ENCODE results near the gene TMEM107. TPM values are rescaled to one million over a fixed set of nuclear protein-coding genes. Genes with fewer than 3 reads are reported as not detected.

TMEM107 gene
- total and polyA plus RNA-seq, 4 experiments from 2014 or later: 25.0 to 43.7 (median 33.9) TPM

DNA sequence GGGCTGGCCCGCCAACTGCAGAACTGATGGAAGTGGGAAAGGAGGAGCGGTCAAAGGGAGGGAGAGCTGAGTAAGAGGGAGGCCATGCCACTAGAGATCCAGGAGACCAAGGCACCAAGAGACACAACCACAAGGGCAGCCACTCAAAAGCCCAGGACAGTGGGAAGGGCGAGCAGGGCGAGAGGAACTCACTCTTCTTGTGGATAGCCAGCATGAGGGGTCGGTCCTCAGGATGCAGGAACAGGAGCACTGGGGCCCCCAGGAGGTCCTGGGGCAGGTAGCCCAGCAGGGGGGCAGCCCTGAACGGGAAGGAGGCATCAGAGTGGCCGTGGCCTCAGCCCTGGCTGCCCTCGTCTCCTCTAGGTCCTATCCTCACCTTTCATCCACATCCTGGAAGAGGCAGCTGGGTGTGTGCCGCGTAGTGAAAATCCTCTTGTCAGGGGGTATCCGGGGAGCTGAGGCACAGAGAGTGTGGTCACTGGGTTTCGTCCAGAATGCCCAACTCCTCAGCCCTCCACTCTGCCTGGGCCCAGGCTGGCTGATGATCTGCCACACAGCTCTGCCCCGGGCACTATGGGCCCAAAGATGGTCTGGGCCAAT is 28.3 kb downstream of the TMEM107 start:
- ChIA-PET CTCF (ENCODE audit: partially characterized antibody) (interaction anchor here (1.1 to 2.8 kb wide), 2 partner anchors 9 to 29 kb away, joined by 3 to 8 read pairs; no protein-coding TSS in a partner anchor), POLR2A (ENCODE audit: partially characterized antibody) (interaction anchor here (1.4 to 23.4 kb wide), 6 partner anchors 7 to 73 kb away, joined by 4 to 1074 read pairs (median 8); partner anchors contain the start of genes BORCS6 and TMEM107)
- Histone ChIP-seq H3K36me3 (ENCODE audit: insufficient read depth, low read length) (peaks cover 70% of the 10 kb centered on the region), H3K9me3 (ENCODE audit: control insufficient read depth in 1 of 2, low read length in 2 of 2) (no peaks in the 10 kb centered on the region), H3K4me3 (ENCODE audit: low read length in 2 of 2) (no peak overlapping the region), H3K27ac (ENCODE audit: low read depth, low read length) (no peak overlapping the region), H3K4me1 (ENCODE audit: insufficient read depth, low read length) (peaks cover 23% of the 10 kb centered on the region), H3K27me3 (ENCODE audit: insufficient read depth, low read length) (no peaks in the 10 kb centered on the region)
- intact Hi-C loops (cut with micrococcal nuclease): no loop called here
- H3K27ac Mint-ChIP-seq: peak overlapping the region in 6 of 7 donors; percentile 29 to 89 (median 72)
- H3K4me1 Mint-ChIP-seq: peaks cover 18 to 31% (median 24%) of the 10 kb centered on the region in 4 donors
- no peaks in the 10 kb centered on the region for H3K27me3 Mint-ChIP-seq
- peaks cover 32 to 63% of the 10 kb centered on the region in 2 donors for H3K36me3 Mint-ChIP-seq
- peaks cover 0 to 41% (median 0%) of the 10 kb centered on the region in 8 donors for H3K9me3 Mint-ChIP-seq
- peak overlapping the region in 1 of 8 donors; percentile 20 for H3K4me3 Mint-ChIP-seq
- DNase-seq: no peak

DNA sequence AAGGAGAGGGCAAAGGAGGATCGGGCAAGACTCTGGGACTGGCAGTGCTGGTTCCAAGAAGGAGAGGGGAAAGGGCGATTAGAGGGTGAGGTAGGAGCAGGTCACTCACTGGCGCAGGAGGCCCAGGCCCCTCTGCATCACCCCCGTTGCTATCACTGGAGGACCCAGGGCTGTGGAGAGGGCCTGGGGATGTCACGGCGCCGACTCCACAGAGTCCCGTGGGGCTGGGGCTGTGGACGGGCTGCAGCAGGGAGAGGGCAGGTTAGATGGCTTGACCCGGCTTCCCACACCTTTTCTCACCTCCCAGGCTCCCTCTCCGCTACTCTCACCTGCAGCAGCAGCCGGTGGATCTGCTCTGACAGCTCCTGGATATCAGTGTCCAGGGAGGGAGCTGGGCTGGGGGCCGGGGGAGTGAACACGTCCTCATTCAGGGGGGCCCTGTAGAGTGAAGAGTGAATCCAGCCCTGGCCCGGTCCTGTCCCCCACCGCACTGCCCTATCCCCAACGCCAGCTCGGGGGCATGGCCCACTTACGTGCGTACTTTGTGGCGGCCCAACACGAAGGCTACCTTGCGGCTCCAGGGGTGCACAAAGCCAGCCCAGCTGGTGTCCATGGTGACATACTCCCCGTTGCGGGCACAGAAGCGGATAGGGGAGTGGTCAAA is 28.9 kb downstream of the TMEM107 start:
- ChIA-PET POLR2A (ENCODE audit: partially characterized antibody) (interaction anchor here (0.5 to 23.4 kb wide), 9 partner anchors 7 to 74 kb away, joined by 3 to 1074 read pairs (median 6); partner anchors contain the start of genes BORCS6 and TMEM107), CTCF (ENCODE audit: partially characterized antibody) (interaction anchor here (2.8 kb wide), 1 partner anchor 8 kb away, joined by 8 read pairs; no protein-coding TSS in a partner anchor)
- Histone ChIP-seq H3K27ac (ENCODE audit: low read depth, low read length) (no peak overlapping the region), H3K36me3 (ENCODE audit: insufficient read depth, low read length) (peaks cover 76% of the 10 kb centered on the region), H3K27me3 (ENCODE audit: insufficient read depth, low read length) (no peaks in the 10 kb centered on the region), H3K4me3 (ENCODE audit: low read length in 2 of 2) (no peak overlapping the region), H3K4me1 (ENCODE audit: insufficient read depth, low read length) (peaks cover 17% of the 10 kb centered on the region), H3K9me3 (ENCODE audit: control insufficient read depth in 1 of 2, low read length in 2 of 2) (no peaks in the 10 kb centered on the region)
- peak in 1 of 5 donors; percentile 13 for DNase-seq
- intact Hi-C loops (cut with micrococcal nuclease): no loop called here
- Mint-ChIP-seq H3K4me3 (peak overlapping the region in 3 of 8 donors; percentile 21 to 59 (median 26)), H3K27me3 (no peaks in the 10 kb centered on the region), H3K9me3 (peaks cover 0 to 41% (median 0%) of the 10 kb centered on the region in 8 donors), H3K36me3 (peaks cover 32 to 65% of the 10 kb centered on the region in 2 donors), H3K27ac (peak overlapping the region; percentile 60 to 90 (median 84)), H3K4me1 (peaks cover 12 to 30% (median 18%) of the 10 kb centered on the region in 4 donors)

DNA sequence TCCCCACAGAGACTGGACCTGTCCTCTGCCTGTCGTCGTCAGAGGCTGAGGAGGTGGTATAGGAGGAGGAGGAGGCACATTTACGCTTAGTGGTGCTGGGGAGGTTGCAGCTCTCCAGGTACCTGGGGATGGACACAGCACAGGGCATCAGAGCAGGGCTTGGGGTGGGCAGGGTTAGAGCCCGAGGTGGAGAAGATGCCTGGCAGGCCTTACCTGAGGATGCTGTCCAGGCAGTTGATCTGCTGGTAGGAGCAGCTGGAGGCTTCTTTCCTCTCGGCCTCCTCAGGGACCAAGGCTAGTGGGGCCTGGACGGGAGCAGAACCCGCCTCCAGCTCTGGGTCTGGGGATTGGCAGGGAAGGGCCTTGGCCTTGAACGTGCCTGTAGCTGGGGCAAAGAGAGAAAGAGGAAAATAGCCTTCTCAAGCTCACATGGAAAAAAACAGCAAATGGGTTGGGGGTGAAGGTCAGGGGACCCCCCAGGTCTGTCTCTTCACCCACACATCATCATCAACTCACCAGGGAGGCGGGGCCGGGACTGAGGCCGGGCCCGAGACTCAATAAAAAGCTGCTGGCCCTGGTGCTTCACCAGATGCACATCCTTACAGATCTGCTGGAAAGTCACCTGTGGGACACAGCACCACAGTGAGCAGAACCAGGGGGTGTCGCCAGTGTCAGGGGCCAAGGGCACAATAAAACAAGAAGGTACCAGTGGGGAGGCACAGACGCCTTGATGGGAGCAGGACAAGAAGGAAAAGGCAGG is 29.6 kb downstream of the TMEM107 start:
- H3K27ac ChIP-seq (ENCODE audit: low read depth, low read length): no peak overlapping the region
- peak overlapping the region in 4 of 8 donors; percentile 21 to 59 (median 28) for H3K4me3 Mint-ChIP-seq
- H3K4me3 ChIP-seq (ENCODE audit: low read length in 2 of 2): no peak overlapping the region
- no peaks in the 10 kb centered on the region for H3K9me3 ChIP-seq (ENCODE audit: control insufficient read depth in 1 of 2, low read length in 2 of 2)
- H3K27ac Mint-ChIP-seq: peak overlapping the region; percentile 60 to 90 (median 84)
- H3K36me3 ChIP-seq (ENCODE audit: insufficient read depth, low read length): peaks cover 83% of the 10 kb centered on the region
- H3K4me1 ChIP-seq (ENCODE audit: insufficient read depth, low read length): peaks cover 12% of the 10 kb centered on the region
- intact Hi-C loops (cut with micrococcal nuclease): no loop called here
- ChIA-PET CTCF (ENCODE audit: partially characterized antibody) (no interaction called here), POLR2A (ENCODE audit: partially characterized antibody) (interaction anchor here (0.5 to 23.4 kb wide), 7 partner anchors 9 to 75 kb away, joined by 3 to 1074 read pairs (median 4); partner anchors contain the start of genes BORCS6 and TMEM107)
- peaks cover 38 to 64% of the 10 kb centered on the region in 2 donors for H3K36me3 Mint-ChIP-seq
- H3K27me3 ChIP-seq (ENCODE audit: insufficient read depth, low read length): no peaks in the 10 kb centered on the region
- DNase-seq: peak in 2 of 5 donors; percentile 19 to 44
- H3K9me3 Mint-ChIP-seq: peaks cover 0 to 39% (median 0%) of the 10 kb centered on the region in 8 donors
- peaks cover 9 to 24% (median 15%) of the 10 kb centered on the region in 4 donors for H3K4me1 Mint-ChIP-seq
- no peaks in the 10 kb centered on the region for H3K27me3 Mint-ChIP-seq

DNA sequence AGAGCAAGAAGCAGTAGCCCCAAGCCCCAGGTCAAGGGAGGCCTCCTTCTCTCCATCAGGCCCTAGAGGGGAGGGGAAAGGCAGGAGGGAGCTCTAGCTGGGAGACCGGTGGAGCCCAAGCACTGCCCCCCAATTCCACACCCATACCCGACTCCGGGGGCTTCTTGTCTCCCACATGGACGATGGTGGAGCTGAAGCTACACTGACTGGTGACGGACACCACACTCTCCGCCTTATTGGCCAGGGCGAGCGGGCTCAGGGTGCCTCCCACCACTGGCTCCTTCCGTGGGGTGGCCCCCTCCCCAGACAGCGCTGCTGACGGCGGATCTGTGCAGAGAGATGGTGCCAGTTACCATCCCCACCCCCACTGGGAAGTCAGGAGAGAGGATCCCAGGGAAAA is 30.4 kb downstream of the TMEM107 start:
- Mint-ChIP-seq H3K4me3 (peak overlapping the region in 1 of 8 donors; percentile 8), H3K9me3 (peaks cover 0 to 40% (median 0%) of the 10 kb centered on the region in 8 donors), H3K27me3 (no peaks in the 10 kb centered on the region), H3K4me1 (peaks cover 6 to 19% (median 12%) of the 10 kb centered on the region in 4 donors), H3K27ac (peak overlapping the region in 4 of 7 donors; percentile 48 to 89 (median 64)), H3K36me3 (peaks cover 44 to 70% of the 10 kb centered on the region in 2 donors)
- ChIA-PET CTCF (ENCODE audit: partially characterized antibody) (no interaction called here), POLR2A (ENCODE audit: partially characterized antibody) (interaction anchor here (1.3 to 23.4 kb wide), 5 partner anchors 10 to 76 kb away, joined by 3 to 1074 read pairs (median 4); partner anchors contain the start of genes BORCS6 and TMEM107)
- Histone ChIP-seq H3K36me3 (ENCODE audit: insufficient read depth, low read length) (peaks cover 89% of the 10 kb centered on the region), H3K4me1 (ENCODE audit: insufficient read depth, low read length) (peaks cover 10% of the 10 kb centered on the region), H3K9me3 (ENCODE audit: control insufficient read depth in 1 of 2, low read length in 2 of 2) (no peaks in the 10 kb centered on the region), H3K27ac (ENCODE audit: low read depth, low read length) (no peak overlapping the region), H3K4me3 (ENCODE audit: low read length in 2 of 2) (no peak overlapping the region), H3K27me3 (ENCODE audit: insufficient read depth, low read length) (no peaks in the 10 kb centered on the region)
- intact Hi-C loops (cut with micrococcal nuclease): no loop called here
- peak in 1 of 5 donors; percentile 23 for DNase-seq

DNA sequence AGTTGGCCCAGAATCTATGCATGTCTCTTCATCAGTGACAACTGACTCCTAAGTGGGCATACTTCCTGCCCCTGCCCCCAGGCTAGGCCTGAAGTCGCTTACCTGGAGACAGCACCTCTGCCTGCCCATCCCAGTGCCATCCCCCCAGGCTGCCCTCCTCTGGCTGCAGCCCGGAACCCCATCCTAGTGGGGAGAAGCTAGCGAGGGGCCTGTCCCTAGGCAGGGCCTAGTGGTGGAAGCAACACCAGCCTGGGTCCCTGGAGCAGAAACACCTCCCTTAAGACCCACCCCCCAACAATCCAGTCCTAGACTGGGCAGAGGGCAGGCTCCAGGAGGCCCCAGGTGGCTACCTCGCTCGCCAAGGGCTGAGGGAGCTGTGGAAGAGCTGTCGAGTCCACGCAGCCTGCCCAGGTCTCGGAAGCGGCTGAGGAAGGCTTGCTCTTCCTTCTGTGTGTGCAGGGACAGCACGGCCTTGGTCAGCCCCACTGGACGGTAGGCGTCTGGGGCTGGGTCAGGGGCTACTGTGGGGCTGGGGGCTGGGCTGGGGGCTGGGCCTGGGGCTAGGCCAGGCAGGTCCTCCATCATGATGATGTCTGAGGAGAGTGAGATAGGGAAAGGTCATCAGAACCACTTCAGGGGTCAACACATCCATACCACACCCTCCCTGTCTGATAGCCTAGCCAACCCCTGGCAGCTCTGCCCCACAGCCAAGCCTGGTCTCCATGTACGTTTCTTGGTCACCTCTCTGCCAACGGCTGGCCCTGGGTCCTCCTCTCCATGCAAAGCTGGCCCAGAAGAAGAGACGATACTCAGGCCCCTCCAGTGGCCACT is 31.6 kb downstream of the TMEM107 start:
- H3K27me3 Mint-ChIP-seq: no peaks in the 10 kb centered on the region
- H3K27ac Mint-ChIP-seq: peak overlapping the region in 5 of 7 donors; percentile 24 to 92 (median 70)

More for the DNA sequence above, 31.6 kb downstream of the TMEM107 start:
- no peaks in the 10 kb centered on the region for H3K9me3 ChIP-seq (ENCODE audit: control insufficient read depth in 1 of 2, low read length in 2 of 2)
- Mint-ChIP-seq H3K36me3 (peaks cover 44 to 70% of the 10 kb centered on the region in 2 donors), H3K4me3 (peak overlapping the region in 1 of 8 donors; percentile 44), H3K4me1 (peaks cover 4 to 12% (median 7%) of the 10 kb centered on the region in 4 donors), H3K9me3 (peaks cover 0 to 35% (median 0%) of the 10 kb centered on the region in 8 donors)
- H3K27me3 ChIP-seq (ENCODE audit: insufficient read depth, low read length): no peaks in the 10 kb centered on the region
- POLR2A ChIA-PET (ENCODE audit: partially characterized antibody): interaction anchor here (9.5 to 23.4 kb wide), 2 partner anchors 11 to 37 kb away, joined by 237 to 1074 read pairs; partner anchors contain the start of genes BORCS6, PER1, TMEM107 and VAMP2
- H3K4me1 ChIP-seq (ENCODE audit: insufficient read depth, low read length): peaks cover 6% of the 10 kb centered on the region
- peaks cover 89% of the 10 kb centered on the region for H3K36me3 ChIP-seq (ENCODE audit: insufficient read depth, low read length)
- no peak overlapping the region for H3K4me3 ChIP-seq (ENCODE audit: low read length in 2 of 2)
- peak in 2 of 5 donors; percentile 14 to 37 for DNase-seq
- no peak overlapping the region for H3K27ac ChIP-seq (ENCODE audit: low read depth, low read length)
- intact Hi-C loops (cut with micrococcal nuclease): no loop called here
- CTCF ChIA-PET (ENCODE audit: partially characterized antibody): interaction anchor here (0.8 kb wide), 1 partner anchor 156 kb away, joined by 3 read pairs; no protein-coding TSS in a partner anchor
